GM19395 (cell line): ENCODE measurements around the gene TRUB1.
"Not testable (repeated sequence)": the region's sequence is repeated elsewhere in the genome, so short reads cannot be mapped to it uniquely, and the experiment has no call there.

ENCODE experiments used
- ATAC-seq: cut with Tn5 transposase; IDR thresholded peaks from one replicate; pipeline ENCODE4 v1.9.1; 2021; ENCODE audit warnings: mild to moderate bottlenecking, moderate library complexity; ENCODE audit not compliant: unreplicated experiment

TRUB1 gene

DNA sequence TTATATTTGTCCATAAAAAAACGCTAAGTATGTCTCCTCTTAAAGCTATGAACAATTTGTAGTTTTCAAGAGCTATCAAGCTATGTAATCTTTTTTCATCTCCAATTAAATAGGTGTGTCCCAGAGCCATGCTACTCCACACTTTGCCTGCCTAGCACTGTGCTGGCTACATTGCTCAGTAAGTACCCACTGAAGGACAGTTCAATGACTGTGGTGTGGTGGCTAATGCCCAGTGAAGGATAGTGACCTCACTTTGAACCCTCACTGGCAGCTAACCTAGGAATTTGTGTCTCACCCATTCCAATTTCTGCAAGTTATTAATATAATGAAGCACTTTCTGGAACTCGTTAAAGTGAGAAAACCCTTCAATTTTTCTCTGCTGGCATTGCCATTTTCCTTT, 14.4 kb upstream of the TRUB1 start:
- ATAC-seq, result no peak

DNA sequence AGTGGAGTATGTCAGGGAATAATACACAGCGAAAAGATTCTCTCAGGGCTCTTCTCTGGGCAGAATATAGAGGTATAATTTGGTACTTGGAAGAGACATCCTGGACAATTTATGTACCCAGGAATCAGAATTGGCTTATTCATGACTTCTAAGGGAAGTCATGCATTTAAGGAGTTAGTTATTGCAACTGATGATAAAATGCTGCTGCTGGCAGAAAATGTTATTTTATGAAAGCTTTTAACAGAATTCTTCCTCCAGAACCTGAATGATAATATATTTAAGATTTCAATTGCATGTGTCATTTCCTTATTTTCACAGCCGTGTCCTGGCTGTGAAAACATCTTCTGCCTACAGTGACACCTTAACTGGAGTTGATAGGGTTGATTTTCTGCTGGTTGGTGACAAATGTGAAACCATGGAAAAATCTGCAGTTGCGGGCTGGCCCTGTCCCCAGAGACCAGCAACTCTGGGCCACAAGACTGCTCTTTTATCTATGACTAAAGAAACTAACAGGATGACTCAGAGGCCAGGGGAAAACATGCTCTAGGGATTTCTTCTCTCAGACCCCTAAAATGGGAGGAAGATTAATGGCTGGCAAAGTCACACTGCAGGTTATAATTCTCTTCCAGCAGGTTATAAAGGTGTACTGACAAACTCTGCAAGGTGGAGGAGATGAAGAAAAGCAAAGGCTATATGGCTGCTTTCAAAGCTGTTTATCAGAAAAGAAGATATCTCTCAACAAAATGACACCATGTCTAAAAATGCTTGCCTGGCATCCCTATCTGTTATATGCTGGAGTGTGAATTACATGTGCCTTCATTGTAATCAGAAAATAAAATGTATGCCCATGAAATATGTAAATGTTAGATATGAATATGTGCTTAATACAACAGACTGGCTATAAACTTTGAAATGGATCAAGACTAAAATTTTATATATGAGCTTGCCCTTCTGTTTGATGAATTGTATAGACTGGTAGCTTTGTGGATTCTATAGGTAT, 12.1 kb upstream of the TRUB1 start:
- ATAC-seq, result peak; percentile 91

DNA sequence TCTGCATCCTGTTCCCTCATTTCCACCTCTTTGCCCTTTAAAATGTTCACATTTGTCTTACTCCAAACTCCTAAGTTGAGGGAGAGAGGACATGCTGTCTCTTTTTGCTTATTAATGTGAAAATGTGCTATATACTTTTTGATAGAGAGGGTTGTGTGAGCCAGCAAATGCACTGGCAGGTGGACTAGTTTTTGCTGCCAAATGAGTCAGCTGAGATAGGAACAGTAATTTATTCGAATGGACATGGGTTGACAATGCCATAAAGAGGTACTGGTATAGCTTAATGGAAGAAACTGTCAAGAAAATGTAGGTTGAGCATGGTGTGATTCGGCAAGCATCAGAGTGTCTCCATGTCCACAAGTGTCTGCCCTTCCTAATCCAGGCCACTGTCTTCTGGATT, 9.2 kb upstream of the TRUB1 start:
- ATAC-seq, result no peak

DNA sequence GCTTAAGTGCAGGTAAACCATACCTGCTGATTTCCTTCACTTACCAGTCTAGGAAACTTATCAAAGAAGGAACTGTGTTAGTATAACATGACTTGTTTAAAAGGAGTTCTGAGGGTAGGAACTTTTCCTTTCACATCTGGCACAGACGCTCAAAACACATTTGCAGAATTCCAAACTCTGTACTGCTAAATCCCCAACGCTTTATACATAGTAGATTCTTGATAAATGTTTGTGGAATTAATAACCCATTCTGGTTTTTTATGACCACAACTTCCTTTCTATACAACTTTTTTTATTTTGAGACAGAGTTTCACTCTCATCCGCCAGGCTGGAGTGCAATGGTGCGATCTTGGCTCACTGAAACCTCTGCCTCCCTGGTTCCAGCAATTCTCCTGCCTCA, 7.7 kb upstream of the TRUB1 start:
- ATAC-seq, result no peak

DNA sequence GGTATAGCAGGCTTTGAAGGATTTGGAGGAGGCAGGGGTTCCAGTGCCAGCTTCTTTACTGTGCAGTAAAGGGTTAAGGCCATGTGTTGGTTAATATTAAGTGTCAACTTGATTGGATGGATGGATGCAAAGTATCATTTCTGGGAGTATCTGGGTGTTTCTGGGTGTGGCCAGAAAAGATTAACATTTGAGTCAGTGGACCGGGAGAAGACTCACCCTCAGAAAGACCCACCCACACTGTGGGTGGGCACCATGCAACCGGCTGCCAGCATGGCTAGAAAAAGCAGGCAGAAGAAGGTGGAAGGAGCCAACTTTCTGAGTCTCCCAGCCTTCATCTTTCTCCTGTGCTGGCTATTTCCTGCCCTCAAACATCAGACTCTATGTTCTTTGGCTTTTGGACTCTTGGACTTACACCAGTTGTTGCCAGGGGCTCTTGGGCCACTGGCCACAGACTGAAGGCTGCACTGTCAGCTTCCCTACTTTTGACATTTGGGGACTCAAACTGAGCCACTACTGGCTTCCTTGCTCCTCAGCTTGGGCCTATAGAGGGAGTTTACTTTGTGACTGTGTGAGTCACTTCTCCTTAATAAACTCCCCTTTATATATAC, 6.8 kb upstream of the TRUB1 start:
- ATAC-seq, result no peak

DNA sequence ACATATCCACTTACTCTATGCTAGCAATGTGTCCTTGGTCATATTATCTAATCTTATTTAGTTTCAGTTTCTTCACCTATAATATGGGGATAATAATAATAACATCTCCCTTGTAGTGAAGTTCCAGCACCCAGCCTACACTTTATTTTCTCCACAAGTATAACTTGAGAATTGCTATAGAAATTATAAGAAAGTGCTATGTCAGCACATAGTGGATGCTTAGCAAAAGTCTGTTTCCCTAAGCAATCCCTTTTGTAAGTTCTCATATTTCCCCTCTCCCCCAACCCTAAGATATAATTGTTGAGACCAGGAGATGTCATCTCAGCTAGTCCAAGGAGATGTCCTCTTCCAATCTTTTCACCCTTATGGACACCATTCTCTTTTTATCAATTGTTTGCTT, 5.8 kb upstream of the TRUB1 start:
- ATAC-seq, result no peak

DNA sequence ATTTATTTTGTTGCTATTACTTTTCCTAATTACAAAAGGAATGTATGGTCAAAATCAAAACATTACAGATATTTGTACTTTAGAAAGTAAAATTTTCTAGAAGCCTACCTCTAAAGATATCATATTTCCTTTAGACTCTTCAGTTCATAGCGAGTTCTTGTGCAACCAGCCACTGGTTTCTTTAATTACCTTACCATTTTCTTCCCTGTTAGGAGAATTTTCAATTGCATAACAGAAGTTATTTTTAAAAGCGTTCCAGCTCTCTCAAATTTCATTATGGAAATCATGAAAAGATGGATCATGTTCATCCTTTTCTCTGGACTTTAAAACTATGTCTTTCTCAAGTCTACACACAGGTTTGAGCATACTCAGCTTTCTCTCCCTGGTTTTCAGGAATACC, 5.0 kb upstream of the TRUB1 start:
- no peak for ATAC-seq

DNA sequence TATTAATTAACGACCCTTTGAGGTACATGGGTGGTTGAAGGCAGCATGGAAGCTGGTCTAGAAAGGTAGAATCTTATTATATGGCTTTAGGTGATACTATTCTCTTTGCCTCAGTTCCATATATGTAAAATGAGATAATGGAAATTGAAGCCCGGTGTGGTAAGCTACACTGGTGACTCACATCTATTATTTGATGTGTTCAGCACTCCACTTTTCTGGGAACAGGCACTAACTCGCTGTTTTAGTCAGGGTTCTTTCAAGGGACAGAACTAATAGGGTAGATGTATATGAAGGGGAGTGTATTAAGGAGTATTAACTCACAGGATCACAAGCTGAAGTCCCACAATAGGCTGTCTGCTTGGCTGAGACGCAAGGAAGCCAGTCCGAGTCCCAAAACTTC, 4.4 kb upstream of the TRUB1 start:
- ATAC-seq, result no peak

DNA sequence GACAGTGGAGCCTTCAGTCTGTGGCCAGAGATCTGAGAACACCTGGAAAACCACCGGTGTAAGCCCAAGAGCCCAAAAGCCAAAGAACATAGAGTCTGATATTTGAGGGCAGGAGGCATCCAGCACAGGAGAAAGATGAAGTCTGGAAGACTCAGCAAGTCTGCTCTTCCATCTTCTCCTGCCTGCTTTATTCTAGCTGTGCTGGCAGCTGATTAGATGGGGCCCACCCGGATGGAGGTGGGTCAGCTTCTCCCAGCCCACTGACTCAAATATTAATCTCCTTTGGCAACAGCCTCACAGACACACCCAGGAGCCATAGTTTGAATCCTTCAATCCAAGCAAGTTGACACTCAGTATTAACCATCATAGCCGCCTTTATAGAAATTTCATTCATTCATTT, 4.0 kb upstream of the TRUB1 start:
- not testable (repeated sequence) for ATAC-seq

DNA sequence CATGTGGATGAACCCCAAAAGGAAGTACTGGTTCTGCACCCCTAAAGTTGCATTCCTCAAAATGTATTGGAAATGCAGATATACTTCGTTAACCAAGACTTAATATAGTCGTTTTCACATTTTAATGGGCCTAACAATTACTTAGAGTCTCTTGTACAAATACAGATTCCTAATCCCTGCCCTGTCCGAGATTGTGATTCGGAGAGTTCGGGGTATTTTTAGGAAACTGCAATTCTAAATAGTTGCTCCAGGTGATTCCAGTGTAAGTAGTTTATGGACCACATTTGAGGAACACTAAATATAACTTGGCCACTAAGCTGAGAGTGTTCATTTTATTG, 830 bp downstream of the TRUB1 start:
- no peak for ATAC-seq

DNA sequence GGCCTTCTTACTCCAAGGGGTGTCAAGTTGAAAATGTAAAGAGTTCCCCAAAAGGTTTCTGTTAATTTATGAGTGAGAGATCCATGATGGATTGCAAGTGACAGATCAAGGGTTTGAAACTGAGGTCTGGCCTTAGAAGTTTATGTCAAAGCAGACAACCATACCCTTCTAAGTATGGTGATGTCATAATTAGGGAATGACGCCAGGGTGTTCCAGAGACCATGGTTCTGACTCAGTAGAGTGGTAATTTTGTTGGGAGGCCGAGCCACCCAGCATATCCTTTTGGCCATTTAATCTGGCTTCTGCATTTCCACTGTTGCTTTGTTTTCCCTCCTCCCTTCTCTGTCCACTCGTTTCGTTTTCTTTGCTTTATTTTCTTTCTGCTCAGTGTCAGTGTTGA, 2.7 kb downstream of the TRUB1 start:
- ATAC-seq, result no peak

DNA sequence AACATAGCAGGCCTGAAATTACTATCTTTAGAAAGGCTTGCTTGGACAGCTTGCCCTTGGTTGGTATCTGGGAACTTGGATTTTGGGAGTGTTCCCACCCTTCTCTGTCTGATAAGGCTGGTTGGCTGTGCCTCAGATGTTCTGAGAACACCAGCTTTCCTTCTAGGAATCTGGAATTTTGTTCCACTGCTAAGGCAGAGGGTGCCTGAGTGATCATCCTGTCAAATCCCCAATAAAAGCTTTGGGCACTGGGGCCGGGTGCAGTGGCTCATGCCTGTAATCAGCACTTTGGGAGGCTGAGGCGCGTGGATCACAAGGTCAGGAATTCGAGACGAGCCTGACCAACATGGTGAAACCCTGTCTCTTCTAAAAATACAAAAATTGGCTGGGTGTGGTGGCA, 5.0 kb downstream of the TRUB1 start:
- no peak for ATAC-seq

DNA sequence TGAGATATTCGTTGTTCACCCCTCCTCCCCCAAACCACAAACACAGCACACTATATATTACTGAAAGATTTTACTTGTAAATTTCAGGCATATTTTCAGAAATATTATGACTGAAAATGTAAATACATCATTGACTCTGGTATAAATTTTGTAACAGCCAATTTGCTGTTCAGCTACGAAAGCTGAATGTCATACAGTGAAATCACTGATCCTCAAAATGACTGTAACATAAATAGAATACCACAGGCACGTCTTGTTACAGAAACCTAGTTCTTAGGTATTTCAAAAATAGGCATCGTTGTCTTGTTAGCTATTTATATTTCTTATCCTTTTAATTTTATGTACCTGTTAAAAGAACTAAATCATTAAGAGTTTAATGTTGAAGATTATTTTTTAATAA, 15.1 kb downstream of the TRUB1 start:
- ATAC-seq, result peak; percentile 72

DNA sequence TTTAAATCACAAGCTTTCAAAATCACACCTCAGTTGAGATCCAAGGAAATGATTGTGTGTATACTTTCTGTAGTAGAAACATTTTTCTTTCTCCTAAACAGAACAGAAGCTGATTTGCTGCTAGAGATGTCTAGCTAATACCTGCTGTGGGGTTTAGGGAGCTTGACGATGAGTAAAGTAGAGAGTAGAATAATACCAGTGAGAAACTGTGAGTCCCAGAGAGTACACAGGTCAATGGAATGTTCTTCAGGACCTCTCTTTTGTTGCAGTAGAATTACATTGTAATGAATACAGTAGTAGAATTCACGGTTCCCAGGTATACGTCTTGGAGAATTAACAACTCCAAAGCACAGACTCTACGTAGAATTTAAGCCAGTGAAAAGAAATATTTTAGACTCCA, 18.0 kb downstream of the TRUB1 start:
- no peak for ATAC-seq

DNA sequence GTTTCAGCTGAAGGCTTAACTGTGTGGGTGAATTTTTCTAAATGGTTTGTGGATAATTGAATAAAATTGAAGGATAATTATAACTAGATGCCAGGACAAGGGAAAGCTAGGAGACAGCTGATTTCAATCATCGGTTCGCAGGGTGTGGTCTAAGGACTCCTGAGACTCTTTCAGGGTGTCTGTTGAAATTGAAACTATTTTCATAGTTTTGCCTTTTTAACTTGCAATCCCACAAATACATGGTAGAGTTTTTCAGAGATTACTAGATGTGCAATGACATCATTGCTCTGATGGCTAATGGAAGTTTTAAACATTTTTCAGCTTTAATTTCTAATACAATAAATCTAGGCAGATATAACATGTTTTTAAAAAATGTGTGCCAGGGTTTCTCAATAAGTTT, 18.5 kb downstream of the TRUB1 start:
- peak; percentile 56 for ATAC-seq

DNA sequence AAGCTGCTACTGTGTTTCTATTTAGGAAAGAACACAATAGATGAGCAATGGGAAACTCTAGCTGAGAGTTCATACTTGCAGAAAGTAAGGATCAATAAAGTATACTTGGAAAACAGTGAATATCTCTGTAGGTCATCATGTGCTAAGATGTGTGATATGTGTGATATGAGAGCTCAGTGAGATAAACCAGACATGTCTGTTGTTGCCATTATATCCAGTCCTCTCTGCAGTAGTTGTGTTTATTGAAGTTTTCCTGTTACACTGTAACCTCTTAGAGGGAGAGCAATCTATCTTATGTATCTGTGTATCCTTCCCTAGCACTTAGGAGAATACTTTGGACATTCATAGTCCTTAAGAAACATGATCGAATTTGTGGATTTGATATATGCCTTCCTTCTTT, 19.1 kb downstream of the TRUB1 start:
- ATAC-seq, result no peak

DNA sequence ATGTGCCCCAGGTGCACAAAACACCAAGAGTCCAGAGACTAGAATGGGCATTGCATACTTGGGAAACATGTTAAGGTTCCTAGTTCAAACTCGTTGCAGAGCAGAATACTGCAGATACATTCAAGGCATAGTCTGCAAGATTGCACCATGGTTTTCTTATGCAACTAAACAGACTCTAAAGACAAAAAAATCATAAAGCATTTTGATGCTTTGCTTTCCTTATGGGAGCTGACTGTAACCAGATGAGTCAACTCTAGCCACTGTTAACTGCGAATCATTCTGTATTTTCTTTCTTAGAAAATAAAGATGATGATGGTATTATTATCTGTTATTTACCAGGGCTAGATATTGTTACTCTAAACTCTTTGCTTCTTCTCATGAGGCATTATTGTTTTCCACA, 19.7 kb downstream of the TRUB1 start:
- no peak for ATAC-seq

DNA sequence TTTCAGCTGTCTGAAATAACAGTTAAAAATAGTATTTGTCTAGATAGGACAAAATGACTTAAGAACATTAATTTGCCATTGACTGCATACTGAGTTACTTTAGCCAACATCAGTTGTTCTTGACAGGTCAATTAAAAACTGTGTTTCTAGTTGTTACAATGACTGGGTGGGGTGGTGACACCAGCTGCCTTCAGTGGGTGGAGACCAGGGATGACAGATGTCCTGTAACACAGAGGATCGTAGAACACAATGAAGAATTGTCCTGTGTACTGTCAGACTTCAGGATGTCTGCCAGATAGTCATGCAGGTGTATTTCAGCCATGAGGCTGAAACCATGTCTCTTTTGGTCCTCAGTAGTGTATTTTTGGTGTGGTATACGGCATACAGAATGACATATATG, 24.4 kb downstream of the TRUB1 start:
- no peak for ATAC-seq

DNA sequence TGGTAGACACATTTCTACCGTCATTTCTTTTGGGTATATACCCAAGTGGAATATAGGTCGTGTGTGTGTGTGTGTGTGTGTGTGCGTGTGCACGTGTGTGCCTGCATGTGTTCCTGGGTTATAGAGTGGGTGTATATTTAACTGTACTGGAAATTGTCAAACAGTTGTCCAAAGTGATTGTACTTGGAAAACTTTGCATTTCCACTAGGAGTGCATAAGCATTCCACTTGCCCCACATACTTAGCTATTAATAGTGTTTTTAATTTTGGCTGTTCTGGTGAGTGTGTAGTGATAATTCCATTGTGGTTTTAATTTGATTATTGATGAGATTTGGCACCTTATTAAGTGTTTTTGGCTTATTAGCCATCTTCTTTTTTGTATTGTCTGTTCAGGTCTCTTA, 25.9 kb downstream of the TRUB1 start:
- no peak for ATAC-seq

DNA sequence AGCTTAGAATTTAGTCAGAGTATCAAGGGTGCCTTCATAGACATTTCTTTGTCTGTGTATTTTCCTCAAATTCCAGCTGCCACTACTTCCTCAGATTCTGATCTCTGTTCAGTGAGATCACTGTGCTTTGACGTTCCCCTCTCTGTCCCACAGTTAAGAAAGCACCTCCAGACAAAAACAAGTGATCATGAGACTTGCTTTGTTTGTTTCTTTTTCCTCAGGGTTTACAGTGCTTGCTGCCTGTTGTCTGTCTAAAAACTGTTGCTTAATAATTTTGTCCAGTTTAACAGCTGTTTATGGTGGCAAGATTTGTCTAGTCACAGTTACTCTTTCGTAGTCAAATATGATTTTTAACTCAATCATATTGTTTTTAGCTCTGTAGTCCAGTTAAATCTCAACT, 29.1 kb downstream of the TRUB1 start:
- no peak for ATAC-seq

DNA sequence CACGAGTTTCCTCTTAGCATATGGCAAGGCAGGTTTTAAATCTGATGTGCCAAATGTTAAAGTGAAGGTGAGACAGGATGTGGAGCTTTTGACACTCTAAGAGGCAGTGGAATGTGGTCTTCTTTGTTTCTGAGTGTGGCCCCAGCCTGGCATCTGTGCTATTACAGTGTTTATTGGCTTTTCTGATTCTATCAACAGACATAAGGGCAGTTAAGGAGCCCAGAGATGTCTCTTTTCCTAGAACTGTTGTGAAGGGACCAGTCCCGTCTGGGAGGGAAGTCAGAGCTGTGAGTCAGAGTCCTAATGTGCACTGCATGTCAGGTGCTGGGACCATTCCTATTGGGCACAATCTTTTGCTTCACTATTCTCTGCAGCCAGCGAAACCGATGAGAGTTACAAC, 32.5 kb downstream of the TRUB1 start:
- no peak for ATAC-seq

DNA sequence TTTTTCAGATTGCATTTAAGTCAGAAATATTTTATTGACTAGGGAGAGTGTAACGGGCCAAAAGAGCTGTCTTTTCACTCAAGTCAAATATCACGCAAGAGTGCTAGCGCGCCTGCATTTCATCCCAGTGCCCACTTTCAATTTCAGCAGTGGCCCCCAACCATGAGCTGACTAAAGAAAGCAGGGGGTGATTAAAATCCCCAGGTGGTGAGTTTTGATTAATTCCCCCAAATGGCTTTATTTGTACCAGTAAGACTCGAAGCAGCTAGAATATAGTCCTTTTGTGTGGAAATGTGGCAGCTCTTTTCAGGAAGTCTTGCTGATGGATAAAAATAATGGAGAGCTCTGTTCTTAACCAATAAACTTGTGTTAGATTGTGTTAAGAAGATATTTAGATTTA, 35.3 kb downstream of the TRUB1 start:
- no peak for ATAC-seq

DNA sequence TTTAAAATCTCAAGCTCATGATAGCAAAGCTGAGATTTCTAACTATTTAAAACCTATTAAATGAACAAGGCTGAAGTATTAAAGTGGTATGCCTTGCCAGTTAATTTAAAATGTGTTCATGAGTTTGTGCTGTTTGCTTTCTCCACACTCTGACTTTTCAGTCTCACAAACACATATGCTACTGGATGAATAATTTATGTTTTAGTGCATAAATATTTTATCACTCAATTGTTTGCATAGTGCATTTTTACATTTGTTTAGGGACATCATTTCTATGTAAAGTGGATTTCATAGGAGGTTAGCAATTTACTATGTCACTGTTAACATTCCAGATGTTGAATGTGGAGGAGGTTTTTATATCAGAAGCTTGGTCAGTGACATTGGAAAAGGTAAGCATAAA, 36.0 kb downstream of the TRUB1 start:
- no peak for ATAC-seq
